Glomerular endothelial cell (primary cell): ENCODE results near the gene SLC25A38. TPM values are rescaled to one million over a fixed set of nuclear protein-coding genes. Genes with fewer than 3 reads are reported as not detected.
"Not testable (repeated sequence)": the region's sequence is repeated elsewhere in the genome, so short reads cannot be mapped to it uniquely, and the experiment has no call there.

ENCODE experiments used
- DNase-seq: peaks from one replicate; pipeline ENCODE4 v3.0.0-alpha.2; 2011; ENCODE audit warnings: low read depth, low spot score; ENCODE audit errors: extremely low read depth
- total RNA-seq: library from RNA; depleted of rRNA; stranded (reverse); fragments of >200 nt; gene quantifications from 2 replicates; pipeline ENCODE4 v1.2.3, GENCODE V29; 2015

The SLC25A38 gene
- total RNA-seq, result 17.8 and 27.8 TPM in 2 replicates

DNA sequence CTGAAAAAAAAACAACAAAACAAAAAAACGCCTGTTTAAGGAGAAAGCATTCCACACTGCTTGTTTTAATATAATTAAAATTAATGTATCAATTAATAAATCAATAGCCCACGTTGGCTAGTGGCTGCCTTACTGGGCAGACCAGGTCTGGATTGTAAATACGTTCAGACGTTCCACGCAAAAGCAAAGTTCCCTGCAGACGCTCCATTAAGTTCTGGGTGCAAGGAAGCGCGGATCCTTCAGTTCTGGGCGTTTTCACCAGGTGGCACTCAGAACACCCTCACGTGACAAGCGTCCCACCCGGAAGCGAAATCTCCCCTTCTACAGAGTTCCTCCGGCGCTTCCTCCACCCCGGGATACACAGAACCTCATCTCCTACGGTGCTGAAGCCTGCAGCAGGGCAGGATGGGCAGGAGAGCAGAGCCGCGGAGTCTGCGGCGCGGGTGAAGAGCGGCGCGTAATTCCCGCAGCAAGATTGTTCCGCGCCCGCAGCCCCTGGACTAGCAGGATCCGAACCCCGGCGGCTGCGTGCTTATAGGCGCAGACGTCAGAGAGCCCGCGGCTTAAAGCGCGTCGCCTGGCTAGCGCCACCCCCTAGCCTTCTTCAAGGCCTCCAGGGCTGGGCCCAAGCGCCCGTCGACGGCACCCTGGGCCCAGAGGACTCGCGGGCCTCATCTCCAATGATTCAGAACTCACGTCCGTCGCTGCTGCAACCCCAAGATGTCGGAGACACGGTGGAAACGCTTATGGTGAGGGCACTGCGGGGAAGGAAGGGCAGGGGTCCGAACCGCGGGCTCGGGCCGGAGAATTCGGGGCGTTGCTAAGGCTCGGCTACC is at the start of gene SLC25A38:
Gene SLC25A38, plus strand, starts transcription at position 326 of the 836 bp plus-strand sequence. Its CDS starts 355 bp downstream, at position 681.
- no peak for DNase-seq

- DNase-seq, result no peak
Measured at GRCh38 chr3:39333607-39334006, 49.6 kb upstream of the SLC25A38 start.

- DNase-seq, result no peak
Measured at GRCh38 chr3:39334205-39334604, 49.0 kb upstream of the SLC25A38 start.

- DNase-seq, result no peak
Measured at GRCh38 chr3:39338201-39338600, 45.0 kb upstream of the SLC25A38 start.

DNA sequence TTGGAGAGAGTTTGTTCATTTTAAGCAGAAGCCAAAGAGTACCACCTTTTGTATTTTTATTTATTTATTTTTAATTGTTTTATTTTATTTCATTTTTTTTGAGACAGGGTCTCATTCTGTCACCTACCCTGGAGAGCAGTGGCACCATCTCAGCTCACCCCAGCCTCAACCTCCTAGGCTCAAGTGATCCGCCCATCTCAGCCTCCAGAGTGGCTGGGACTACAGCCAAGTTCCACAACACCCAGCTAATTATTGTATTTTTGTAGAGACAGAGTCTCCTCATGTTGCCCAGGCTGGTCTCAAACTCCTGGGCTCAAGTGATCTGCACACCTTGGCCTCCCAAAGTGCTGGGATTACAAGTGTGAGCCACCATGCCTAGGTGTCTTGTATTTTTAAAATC is 44.1 kb upstream of the SLC25A38 start:
- no peak for DNase-seq

DNA sequence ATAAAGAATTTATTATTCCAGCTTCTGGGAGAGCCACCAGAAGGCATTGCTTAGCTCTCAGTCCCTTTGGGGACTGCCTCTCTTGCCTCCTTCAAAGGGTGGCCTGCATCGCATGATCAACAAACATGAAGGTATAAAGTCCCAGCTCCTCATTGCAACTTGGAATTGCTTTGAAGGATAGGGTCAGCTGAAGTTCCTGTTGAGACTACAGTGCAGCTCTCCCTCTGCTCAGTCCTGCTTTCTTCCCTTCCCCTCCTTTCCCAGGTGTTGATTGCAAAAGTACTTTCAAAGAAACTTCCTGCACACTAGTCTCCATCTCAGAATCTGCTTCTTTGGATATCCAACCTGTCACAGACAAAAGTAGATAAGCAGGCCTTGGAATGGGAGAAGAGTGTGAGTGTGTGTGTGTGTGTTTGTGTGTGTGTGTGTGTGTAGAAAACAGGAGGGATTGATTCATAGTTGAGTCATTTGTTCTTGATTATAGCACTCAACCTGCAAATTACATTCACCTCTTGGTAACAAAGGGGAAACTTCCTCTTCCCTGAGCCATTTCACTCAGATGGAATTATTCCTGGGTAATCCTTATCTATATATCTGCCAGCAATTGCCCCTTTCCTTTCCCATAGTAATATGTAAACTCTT is 40.0 kb upstream of the SLC25A38 start:
- no peak for DNase-seq

GRCh38 chr3:39343760-39344159 is 39.4 kb upstream of the SLC25A38 start:
- DNase-seq, result no peak

GRCh38 chr3:39344746-39345344 is 38.3 kb upstream of the SLC25A38 start:
- DNase-seq, result no peak

DNA sequence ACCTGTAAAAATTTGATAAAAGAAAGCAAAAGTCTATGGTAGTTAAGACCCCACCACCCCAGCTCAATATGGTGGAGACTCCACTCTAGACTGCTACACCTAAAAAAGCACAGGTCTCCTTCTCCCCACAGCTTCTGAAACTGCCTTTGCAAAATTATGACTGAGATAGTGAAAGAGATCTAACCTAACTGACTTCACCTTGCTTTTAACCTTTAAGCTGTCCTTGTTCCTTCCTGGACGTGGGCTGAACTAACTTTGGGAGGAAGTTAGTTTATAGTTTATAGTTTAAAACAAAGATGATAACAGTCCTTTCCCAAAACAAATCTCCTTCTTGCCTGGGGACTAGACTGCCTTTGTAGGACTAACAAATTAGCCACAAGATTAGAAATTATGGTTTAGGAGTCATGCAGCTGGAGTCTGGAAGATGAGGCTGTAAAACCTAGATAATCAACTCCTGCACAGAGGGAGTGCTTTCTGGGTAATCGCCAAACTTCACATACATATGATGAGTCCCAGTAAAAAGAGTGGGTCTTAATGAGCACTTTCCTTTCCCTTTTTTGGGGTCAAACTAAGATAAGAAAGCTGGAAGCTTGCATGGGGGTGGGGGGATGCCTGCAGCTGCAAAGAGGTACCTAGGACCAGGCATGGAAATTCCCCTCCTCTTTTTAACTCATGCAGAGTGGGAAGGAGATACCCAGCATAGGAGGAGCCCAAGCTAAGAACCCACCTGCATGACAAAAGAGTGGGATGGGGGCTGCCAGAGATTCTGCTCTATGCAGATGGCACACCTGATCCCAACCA is 36.2 kb upstream of the SLC25A38 start:
- DNase-seq, result no peak

GRCh38 chr3:39347586-39347876 is 35.6 kb upstream of the SLC25A38 start:
- DNase-seq, result no peak

DNA sequence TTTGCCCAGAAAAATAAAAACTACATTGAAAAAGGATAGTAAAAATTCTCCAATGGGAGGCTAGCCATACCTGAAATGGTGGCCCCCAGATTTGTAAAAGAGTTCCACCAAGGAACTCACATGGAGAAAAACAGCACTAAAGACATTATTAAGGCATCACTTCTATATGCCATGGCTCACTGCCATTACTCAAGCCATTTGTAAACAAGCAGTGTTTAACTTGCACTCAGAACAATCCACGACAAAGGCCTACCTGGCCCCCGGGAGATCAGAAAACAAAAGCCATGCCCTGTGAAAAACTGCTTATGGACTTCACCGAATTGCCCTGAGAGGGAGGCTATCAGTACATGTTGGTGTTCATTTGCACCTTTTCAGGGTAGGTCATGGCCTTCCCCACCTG is 34.1 kb upstream of the SLC25A38 start:
- no peak for DNase-seq

- DNase-seq, result no peak
Measured at GRCh38 chr3:39350714-39351113, 32.5 kb upstream of the SLC25A38 start.

DNA sequence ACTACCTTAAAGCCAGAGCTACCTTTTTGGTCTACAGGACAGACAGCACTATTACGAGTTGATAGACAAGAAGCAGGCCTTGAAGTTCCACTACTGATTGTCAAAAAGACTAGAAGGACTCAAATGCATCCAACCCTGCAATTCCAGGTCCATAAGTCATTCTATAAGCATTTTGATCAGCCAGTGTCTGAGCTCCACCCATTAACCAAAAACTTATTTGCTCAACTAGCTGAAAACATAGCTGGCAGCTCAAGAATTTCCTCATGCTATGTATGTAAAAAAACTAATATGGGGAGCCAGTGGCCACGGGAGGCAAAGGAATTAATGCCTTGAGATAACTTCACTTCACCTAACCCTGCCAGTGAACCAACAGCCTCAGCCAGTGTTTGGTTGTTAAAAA is 32.0 kb upstream of the SLC25A38 start:
- DNase-seq, result not testable (repeated sequence)

DNA sequence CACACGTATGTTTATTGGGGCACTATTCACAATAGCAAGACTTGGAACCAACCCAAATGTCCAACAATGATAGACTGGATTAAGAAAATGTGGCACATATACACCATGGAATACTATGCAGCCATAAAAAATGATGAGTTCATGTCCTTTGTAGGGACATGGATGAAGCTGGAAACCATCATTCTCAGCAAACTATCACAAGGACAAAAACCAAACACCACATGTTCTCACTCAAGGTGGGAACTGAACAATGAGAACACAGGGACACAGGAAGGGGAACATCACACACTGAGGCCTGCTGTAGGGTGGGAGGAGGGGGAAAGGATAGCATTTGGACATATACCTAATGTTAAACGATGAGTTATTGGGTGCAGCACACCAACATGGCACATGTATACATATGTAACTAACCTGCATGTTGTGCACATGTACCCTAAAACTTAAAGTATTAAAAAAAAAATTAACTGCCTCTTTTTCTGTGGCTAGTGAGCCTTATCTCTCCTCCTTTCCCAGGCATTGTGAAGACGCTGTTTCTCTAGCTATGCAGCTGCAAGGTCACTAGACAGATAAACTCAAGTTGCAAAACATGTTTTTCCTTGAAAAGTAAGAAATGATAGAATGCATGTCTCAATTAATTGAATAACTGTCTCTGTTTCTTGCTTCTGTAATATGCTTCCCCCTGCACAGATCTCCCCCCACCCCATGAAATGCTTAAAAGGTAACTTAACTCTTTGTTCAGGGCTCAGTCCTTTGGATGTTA is 29.8 kb upstream of the SLC25A38 start:
- DNase-seq, result not testable (repeated sequence)

DNA sequence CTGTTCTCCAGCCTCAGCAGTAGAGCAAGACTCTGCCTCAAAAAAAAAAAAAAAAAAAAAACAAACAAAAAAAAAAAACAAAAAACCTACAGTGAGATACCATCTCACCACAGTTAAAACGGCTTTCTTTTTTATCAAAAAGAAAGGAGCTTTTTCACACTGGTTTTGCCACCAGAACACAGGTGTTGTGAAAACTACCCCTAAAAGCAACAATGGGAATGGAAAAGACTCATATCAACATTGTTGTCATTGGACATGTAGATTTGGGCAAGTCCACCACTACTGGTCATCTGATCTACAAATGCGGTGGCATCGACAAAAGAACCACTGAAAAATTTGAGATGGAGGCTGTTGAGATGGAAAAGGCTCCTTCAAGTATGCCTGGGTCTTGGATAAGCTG is 24.8 kb upstream of the SLC25A38 start:
- DNase-seq, result no peak

DNA sequence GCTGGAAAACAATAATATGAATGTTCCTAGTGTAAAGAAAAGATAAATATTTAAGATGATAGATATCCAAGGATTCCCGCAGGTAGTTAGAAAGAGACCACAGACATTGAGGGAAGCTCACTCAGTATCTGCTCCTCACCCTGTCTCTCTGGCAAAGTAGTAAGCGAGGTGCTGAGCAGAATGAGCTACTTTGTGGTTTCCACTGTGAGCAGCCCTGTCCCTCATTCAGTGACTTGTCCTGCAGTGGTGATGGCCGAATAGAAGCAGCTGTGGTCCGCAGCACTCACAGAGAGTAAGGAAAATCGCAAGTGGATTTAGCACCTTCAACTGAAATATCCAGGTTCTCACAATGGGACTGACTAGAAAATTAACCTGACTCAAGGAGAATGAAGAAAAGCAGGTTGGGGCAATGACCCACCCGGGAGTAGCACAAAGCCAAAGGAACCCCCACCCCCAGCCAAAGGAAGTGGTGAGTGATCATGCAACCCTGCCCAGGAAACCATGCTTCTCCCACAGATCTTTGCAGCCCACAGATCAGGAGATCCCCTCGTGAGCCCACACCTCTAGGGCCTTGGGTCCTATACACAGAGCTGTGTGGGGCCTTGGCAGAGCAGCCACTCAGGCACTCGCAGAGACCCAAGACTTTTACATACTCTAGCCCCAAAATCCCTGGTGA is 21.8 kb upstream of the SLC25A38 start:
- no peak for DNase-seq

- DNase-seq, result no peak
Measured at GRCh38 chr3:39362192-39362591, 21.0 kb upstream of the SLC25A38 start.

- no peak for DNase-seq
Measured at GRCh38 chr3:39362812-39363211, 20.4 kb upstream of the SLC25A38 start.

DNA sequence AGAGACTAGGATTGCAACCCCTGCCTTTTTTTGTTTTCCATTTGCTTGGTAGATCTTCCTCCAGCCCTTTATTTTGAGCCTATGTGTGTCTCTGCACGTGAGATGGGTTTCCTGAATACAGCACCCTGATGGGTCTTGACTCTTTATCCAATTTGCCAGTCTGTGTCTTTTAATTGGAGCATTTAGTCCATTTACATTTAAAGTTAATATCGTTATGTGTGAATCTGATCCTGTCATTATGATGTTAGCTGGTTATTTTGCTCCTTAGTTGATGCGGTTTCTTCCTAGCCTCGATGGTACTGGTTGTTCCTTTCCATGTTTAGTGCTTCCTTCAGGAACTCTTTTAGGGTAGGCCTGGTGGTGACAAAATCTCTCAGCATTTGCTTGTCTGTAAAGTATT is 12.7 kb upstream of the SLC25A38 start:
- DNase-seq, result not testable (repeated sequence)

DNA sequence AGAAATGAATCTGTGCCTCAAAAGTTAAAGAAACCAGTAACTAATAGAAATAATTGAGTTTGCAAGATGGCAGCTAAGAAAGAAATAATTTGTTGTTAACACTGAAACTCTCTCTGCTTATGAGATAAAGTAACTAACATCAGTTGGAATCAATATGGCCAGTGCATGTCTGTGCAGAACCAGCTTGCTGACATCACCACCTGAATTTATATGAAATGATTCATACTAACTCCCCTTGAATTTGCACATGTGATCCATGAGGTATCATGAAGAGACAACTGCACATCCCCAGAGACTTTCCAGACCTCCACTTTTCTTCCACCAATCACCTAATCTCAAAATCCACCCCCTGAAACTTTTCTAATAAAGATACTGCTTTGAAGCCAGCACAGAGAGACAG is 10.3 kb upstream of the SLC25A38 start:
- no peak for DNase-seq
